ENCODE results near the gene PPP1R14C. TPM values are rescaled to one million over a fixed set of nuclear protein-coding genes. Genes with fewer than 3 reads are reported as not detected.
A peak's percentile ranks its signal among the peaks of the same experiment; 100 is the strongest.

PPP1R14C gene
- total and polyA plus RNA-seq, 10 of the 15 experiments (the other 5 are each of a cell fraction or from before 2014, with no cell fraction given) = 0.07 to 1.6 (median 0.13) TPM; not detected in 4

DNA sequence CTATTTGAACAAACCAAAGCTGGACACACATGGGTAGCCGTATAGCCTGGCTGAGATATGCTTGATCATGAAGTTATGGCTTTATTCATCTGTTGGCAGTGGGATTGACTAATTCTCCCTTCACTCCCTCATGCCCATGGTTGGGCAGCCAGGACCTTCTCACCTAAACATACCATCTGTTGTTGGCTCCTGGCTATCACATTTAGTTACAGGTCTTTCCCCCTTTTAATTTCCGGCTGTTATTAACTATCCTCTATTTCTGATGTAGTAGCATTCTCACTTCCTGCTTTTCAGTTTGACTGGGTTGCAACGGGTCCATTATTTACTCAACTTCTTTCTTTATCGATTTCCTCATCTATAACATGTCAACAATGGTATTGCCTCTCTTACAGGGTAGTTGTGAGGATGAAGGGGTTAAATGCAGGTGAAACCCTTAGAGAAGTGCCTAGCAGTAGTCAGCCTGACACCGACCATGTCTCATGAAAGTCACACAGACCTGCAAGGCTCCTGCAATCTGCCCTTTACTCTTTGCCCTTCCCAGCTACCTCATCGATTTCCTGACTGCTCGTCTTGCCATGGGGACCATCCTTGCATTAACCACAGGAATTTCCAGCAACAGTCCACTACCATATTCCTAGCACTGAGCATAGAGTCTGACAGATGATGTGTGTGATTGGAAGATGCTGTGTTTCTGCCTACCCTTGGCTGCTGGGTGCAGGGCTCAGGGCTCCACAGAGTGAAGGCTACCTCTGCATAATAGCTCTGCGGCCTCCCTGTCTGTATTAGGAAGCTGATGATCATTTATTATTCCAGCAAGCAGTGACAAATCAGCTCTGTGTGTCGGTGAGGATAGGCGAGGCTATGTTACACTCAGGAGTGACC is 42.2 kb downstream of the PPP1R14C start (continued):
- TF ChIP-seq KLF5 (IDR thresholded peaks at IDR 0.05; ENCODE audit: partially characterized antibody) (no peak), SPI1 (IDR thresholded peaks at IDR 0.05; ENCODE audit: borderline replicate concordance, insufficient read depth, low read depth, low read length) (peak; percentile 78), PAX5 (IDR thresholded peaks at IDR 0.05; ENCODE audit: borderline replicate concordance, low read depth, low read length) (no peak), SP1 (IDR thresholded peaks at IDR 0.05; ENCODE audit: low read depth, low read length) (no peak)
- TF ChIP-seq, protein P1, sequence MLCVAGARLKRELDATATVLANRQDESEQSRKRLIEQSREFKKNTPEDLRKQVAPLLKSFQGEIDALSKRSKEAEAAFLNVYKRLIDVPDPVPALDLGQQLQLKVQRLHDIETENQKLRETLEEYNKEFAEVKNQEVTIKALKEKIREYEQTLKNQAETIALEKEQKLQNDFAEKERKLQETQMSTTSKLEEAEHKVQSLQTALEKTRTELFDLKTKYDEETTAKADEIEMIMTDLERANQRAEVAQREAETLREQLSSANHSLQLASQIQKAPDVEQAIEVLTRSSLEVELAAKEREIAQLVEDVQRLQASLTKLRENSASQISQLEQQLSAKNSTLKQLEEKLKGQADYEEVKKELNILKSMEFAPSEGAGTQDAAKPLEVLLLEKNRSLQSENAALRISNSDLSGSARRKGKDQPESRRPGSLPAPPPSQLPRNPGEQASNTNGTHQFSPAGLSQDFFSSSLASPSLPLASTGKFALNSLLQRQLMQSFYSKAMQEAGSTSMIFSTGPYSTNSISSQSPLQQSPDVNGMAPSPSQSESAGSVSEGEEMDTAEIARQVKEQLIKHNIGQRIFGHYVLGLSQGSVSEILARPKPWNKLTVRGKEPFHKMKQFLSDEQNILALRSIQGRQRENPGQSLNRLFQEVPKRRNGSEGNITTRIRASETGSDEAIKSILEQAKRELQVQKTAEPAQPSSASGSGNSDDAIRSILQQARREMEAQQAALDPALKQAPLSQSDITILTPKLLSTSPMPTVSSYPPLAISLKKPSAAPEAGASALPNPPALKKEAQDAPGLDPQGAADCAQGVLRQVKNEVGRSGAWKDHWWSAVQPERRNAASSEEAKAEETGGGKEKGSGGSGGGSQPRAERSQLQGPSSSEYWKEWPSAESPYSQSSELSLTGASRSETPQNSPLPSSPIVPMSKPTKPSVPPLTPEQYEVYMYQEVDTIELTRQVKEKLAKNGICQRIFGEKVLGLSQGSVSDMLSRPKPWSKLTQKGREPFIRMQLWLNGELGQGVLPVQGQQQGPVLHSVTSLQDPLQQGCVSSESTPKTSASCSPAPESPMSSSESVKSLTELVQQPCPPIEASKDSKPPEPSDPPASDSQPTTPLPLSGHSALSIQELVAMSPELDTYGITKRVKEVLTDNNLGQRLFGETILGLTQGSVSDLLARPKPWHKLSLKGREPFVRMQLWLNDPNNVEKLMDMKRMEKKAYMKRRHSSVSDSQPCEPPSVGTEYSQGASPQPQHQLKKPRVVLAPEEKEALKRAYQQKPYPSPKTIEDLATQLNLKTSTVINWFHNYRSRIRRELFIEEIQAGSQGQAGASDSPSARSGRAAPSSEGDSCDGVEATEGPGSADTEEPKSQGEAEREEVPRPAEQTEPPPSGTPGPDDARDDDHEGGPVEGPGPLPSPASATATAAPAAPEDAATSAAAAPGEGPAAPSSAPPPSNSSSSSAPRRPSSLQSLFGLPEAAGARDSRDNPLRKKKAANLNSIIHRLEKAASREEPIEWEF (IDR thresholded peaks at IDR 0.05; ENCODE audit: insufficient replicate concordance, low read depth, low read length) = peak; percentile 66
- TF ChIP-seq, protein P2, sequence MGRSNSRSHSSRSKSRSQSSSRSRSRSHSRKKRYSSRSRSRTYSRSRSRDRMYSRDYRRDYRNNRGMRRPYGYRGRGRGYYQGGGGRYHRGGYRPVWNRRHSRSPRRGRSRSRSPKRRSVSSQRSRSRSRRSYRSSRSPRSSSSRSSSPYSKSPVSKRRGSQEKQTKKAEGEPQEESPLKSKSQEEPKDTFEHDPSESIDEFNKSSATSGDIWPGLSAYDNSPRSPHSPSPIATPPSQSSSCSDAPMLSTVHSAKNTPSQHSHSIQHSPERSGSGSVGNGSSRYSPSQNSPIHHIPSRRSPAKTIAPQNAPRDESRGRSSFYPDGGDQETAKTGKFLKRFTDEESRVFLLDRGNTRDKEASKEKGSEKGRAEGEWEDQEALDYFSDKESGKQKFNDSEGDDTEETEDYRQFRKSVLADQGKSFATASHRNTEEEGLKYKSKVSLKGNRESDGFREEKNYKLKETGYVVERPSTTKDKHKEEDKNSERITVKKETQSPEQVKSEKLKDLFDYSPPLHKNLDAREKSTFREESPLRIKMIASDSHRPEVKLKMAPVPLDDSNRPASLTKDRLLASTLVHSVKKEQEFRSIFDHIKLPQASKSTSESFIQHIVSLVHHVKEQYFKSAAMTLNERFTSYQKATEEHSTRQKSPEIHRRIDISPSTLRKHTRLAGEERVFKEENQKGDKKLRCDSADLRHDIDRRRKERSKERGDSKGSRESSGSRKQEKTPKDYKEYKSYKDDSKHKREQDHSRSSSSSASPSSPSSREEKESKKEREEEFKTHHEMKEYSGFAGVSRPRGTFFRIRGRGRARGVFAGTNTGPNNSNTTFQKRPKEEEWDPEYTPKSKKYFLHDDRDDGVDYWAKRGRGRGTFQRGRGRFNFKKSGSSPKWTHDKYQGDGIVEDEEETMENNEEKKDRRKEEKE (IDR thresholded peaks at IDR 0.05) = no peak

Measured in GM12878 (cell line).